ENCODE data around the gene ANO9. TPM values are rescaled to one million over a fixed set of nuclear protein-coding genes. Genes with fewer than 3 reads are reported as not detected.

ANO9 gene
- total RNA-seq, 1 experiment from 2014 or later, result 16.6 TPM

- no TSS peak for BruUV-seq (replicated peaks)
- Histone ChIP-seq H3K9me2 (replicated peaks; ENCODE audit: low read length) (no peaks in the 10 kb centered on the region), H3F3A (ENCODE audit: low read length, unreplicated experiment) (no peaks in the 10 kb centered on the region), H3K79me2 (ENCODE audit: low read length) (no peaks in the 10 kb centered on the region), H3K27me3 (ENCODE audit: low read length) (no peaks in the 10 kb centered on the region), H3K27ac (ENCODE audit: low read length) (no peak overlapping the region), H3K36me3 (ENCODE audit: low read depth, low read length) (no peaks in the 10 kb centered on the region), H3K4me1 (ENCODE audit: insufficient read depth, low read length) (no peaks in the 10 kb centered on the region), H3K4me3 (ENCODE audit: low read length) (no peak overlapping the region), H3K9me3 (ENCODE audit: low read length) (no peaks in the 10 kb centered on the region), H2AFZ (ENCODE audit: low read length) (no peak overlapping the region), H3K4me2 (ENCODE audit: low read length) (no peak overlapping the region), H4K20me1 (ENCODE audit: low read length) (no peaks in the 10 kb centered on the region), H3K9ac (ENCODE audit: low read length) (no peak overlapping the region)
- CTCF ChIA-PET, result no interaction called here
- POLR2A ChIA-PET (ENCODE audit: unreplicated experiment), result no interaction called here
- no peak for DNase-seq
- intact Hi-C loops (cut with micrococcal nuclease), result no loop called here
- no peak for TF ChIP-seq EZH2 (IDR thresholded peaks at IDR 0.05; ENCODE audit: low read length, unreplicated experiment)
- TF ChIP-seq CTCF (conservative IDR thresholded peaks at IDR 0.05; ENCODE audit: low read depth, low read length), result no peak
- no peak for TF ChIP-seq EZH2phosphoT487 (IDR thresholded peaks at IDR 0.05; ENCODE audit: borderline replicate concordance, low read length)
- ATAC-seq, result no peak
Observed at GRCh38 chr11:434496-434895, 7.3 kb downstream of the ANO9 start.

- no peaks in the 10 kb centered on the region for H3K4me1 ChIP-seq (ENCODE audit: insufficient read depth, low read length)
- H3F3A ChIP-seq (ENCODE audit: low read length, unreplicated experiment), result no peaks in the 10 kb centered on the region
- intact Hi-C loops (cut with micrococcal nuclease), result no loop called here
- H3K4me3 ChIP-seq (ENCODE audit: low read length), result no peak overlapping the region
- no peak overlapping the region for H3K27ac ChIP-seq (ENCODE audit: low read length)
- TF ChIP-seq EZH2phosphoT487 (IDR thresholded peaks at IDR 0.05; ENCODE audit: borderline replicate concordance, low read length) (no peak), CTCF (conservative IDR thresholded peaks at IDR 0.05; ENCODE audit: low read depth, low read length) (no peak), EZH2 (IDR thresholded peaks at IDR 0.05; ENCODE audit: low read length, unreplicated experiment) (no peak)
- ATAC-seq, result no peak
- no peaks in the 10 kb centered on the region for H3K9me3 ChIP-seq (ENCODE audit: low read length)
- H2AFZ ChIP-seq (ENCODE audit: low read length), result no peak overlapping the region
- H3K9ac ChIP-seq (ENCODE audit: low read length), result no peak overlapping the region
- H3K9me2 ChIP-seq (replicated peaks; ENCODE audit: low read length), result no peaks in the 10 kb centered on the region
- DNase-seq, result no peak
- H4K20me1 ChIP-seq (ENCODE audit: low read length), result no peaks in the 10 kb centered on the region
- POLR2A ChIA-PET (ENCODE audit: unreplicated experiment), result no interaction called here
- no peaks in the 10 kb centered on the region for H3K36me3 ChIP-seq (ENCODE audit: low read depth, low read length)
- CTCF ChIA-PET, result no interaction called here
- no peak overlapping the region for H3K4me2 ChIP-seq (ENCODE audit: low read length)
- H3K79me2 ChIP-seq (ENCODE audit: low read length), result no peaks in the 10 kb centered on the region
- BruUV-seq (replicated peaks), result no TSS peak
- no peaks in the 10 kb centered on the region for H3K27me3 ChIP-seq (ENCODE audit: low read length)
Observed at GRCh38 chr11:433641-434040, 8.2 kb downstream of the ANO9 start.

- BruUV-seq (replicated peaks), result no TSS peak
- CTCF ChIA-PET, result no interaction called here
- no peak for TF ChIP-seq EZH2phosphoT487 (IDR thresholded peaks at IDR 0.05; ENCODE audit: borderline replicate concordance, low read length)
- no peak for TF ChIP-seq CTCF (conservative IDR thresholded peaks at IDR 0.05; ENCODE audit: low read depth, low read length)
- no peak for TF ChIP-seq EZH2 (IDR thresholded peaks at IDR 0.05; ENCODE audit: low read length, unreplicated experiment)
Observed at GRCh38 chr11:433111-433510, 8.7 kb downstream of the ANO9 start.

More at GRCh38 chr11:433111-433510, 8.7 kb downstream of the ANO9 start:
- H3K4me1 ChIP-seq (ENCODE audit: insufficient read depth, low read length), result no peaks in the 10 kb centered on the region
- no peaks in the 10 kb centered on the region for H3K9me2 ChIP-seq (replicated peaks; ENCODE audit: low read length)
- H3K27ac ChIP-seq (ENCODE audit: low read length), result no peak overlapping the region
- no peak overlapping the region for H2AFZ ChIP-seq (ENCODE audit: low read length)
- no peak overlapping the region for H3K9ac ChIP-seq (ENCODE audit: low read length)
- POLR2A ChIA-PET (ENCODE audit: unreplicated experiment), result no interaction called here
- no peak overlapping the region for H3K4me3 ChIP-seq (ENCODE audit: low read length)
- H3K9me3 ChIP-seq (ENCODE audit: low read length), result no peaks in the 10 kb centered on the region
- H4K20me1 ChIP-seq (ENCODE audit: low read length), result no peaks in the 10 kb centered on the region
- no peaks in the 10 kb centered on the region for H3F3A ChIP-seq (ENCODE audit: low read length, unreplicated experiment)
- H3K27me3 ChIP-seq (ENCODE audit: low read length), result no peaks in the 10 kb centered on the region
- intact Hi-C loops (cut with micrococcal nuclease), result no loop called here
- no peak overlapping the region for H3K4me2 ChIP-seq (ENCODE audit: low read length)
- no peaks in the 10 kb centered on the region for H3K36me3 ChIP-seq (ENCODE audit: low read depth, low read length)
- no peak for ATAC-seq
- H3K79me2 ChIP-seq (ENCODE audit: low read length), result no peaks in the 10 kb centered on the region
- no peak for DNase-seq
